ENCODE data around the gene BMP2K.

The BMP2K gene

DNA sequence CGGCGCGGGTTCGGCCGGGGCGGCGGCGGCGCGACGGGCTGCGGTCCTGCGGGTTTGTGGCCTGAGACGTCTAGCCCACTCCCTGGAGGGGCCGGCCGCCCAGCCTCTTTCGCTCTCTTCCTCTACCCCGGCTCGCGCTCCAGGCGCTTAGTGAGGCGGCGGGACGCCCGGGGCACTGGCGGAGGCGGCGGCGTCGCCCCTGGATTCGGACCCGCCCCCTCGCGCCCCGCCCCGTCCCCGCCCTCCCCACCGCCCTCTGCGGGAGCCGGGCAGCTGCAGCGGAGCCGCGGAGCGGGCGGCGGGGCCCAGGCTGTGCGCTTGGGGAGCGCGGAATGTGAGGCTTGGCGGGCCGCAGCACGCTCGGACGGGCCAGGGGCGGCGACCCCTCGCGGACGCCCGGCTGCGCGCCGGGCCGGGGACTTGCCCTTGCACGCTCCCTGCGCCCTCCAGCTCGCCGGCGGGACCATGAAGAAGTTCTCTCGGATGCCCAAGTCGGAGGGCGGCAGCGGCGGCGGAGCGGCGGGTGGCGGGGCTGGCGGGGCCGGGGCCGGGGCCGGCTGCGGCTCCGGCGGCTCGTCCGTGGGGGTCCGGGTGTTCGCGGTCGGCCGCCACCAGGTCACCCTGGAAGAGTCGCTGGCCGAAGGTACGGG is at the start of gene BMP2K:
TSS of gene BMP2K (plus strand) at position 272 of the 650 bp plus-strand sequence. CDS start at position 466, 194 bp downstream.
- peak; percentile 39; the same call in 1 of the 2 replicates for TF ChIP-seq CTCF (conservative IDR thresholded peaks at IDR 0.05)
- H3K27ac ChIP-seq = peak within 1 kb of the TSS; percentile 92

- H3K27ac ChIP-seq = no peak overlapping the region
- TF ChIP-seq CTCF (conservative IDR thresholded peaks at IDR 0.05) = no peak
Measured at GRCh38 chr4:78726546-78726945, 49.6 kb upstream of the BMP2K start.

- TF ChIP-seq CTCF (conservative IDR thresholded peaks at IDR 0.05) = no peak
- no peak overlapping the region for H3K27ac ChIP-seq
Measured at GRCh38 chr4:78732332-78733104, 43.6 kb upstream of the BMP2K start.

DNA sequence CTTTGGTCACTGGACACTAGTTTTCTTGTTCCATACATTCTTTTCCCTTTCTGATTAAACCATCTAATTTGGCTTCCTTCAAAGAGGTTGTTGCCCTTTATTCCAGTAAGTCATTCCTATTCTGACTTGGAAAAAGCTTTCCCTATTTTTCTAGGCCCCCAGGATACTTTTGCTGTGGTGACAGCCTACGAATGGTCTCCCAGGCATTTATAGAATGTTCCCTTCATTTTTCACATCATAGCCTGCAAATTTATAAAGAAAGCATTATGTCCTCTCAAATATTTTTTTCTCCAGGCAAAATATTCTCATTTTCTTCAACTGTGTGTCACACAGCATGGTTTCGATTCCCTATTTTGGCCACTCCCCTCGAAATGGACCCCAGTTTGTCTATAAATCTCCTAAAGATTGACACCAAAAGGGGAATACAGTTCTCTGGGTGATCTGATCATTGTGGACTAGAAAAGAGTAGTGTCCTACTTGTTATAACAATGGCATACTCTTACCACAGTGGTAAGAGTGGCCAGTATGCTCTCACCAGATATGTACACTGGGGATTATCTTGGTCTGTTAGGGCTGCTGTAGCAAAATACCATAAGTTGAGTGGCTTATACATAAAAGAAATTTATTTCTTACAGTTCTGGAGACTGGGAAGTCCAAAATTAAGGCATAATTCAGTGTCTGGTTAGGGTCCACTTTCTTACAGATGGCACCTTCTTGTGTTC is 41.5 kb upstream of the BMP2K start:
- no peak for TF ChIP-seq CTCF (conservative IDR thresholded peaks at IDR 0.05)
- H3K27ac ChIP-seq = no peak overlapping the region

- no peak for TF ChIP-seq CTCF (conservative IDR thresholded peaks at IDR 0.05)
- no peak overlapping the region for H3K27ac ChIP-seq
Measured at GRCh38 chr4:78735697-78736096, 40.5 kb upstream of the BMP2K start.

- no peak overlapping the region for H3K27ac ChIP-seq
- TF ChIP-seq CTCF (conservative IDR thresholded peaks at IDR 0.05) = no peak
Measured at GRCh38 chr4:78737035-78737434, 39.1 kb upstream of the BMP2K start.

DNA sequence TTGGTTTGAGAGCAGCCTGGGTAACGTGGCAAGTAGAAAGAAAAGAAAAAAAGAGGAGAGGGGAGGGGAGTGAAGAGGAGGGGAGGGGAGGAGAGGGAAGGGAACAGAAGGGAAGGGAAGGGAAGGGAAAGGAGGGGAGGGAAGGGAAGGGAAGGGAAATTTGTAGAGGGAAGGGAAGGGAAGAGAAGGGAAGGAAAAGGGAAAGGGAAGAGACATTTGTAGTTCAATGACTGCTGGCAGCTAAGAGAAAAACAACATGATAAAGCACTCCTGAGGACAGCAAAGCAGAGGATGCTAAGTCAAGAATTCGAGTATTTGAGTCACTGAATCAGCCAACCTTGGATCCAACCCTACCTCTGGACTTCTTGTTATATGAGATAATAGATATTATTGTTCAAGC is 38.2 kb upstream of the BMP2K start:
- TF ChIP-seq CTCF (conservative IDR thresholded peaks at IDR 0.05) = no peak
- no peak overlapping the region for H3K27ac ChIP-seq

Measured in VCaP (cell line).